Effector memory CD8-positive, alpha-beta T cell (primary cell): ENCODE data around the gene SPTB.

ENCODE experiments used
- ATAC-seq: fragments of 150-1000 bp; cut with Tn5 transposase; replicated peaks from 2 replicates; pipeline ENCODE4 v1.10.0; 2021; ENCODE audit warnings: mild to moderate bottlenecking, moderate library complexity
- DNase-seq, 3 experiments: peaks; one replicate each; pipeline ENCODE4 v3.0.0; 2021
- H3K27ac Mint-ChIP-seq, 2 donors: one replicate each; pipeline ENCODE4 v1.8.0; 2022; ENCODE audit warnings: mild to moderate bottlenecking in 2 of 2, mixed read lengths in 2 of 2, moderate library complexity in 2 of 2
- H3K27me3 Mint-ChIP-seq, 2 donors: one replicate each; pipeline ENCODE4 v1.8.0; 2022; ENCODE audit warnings: mixed read lengths in 2 of 2
- H3K36me3 Mint-ChIP-seq: one replicate; pipeline ENCODE4 v1.8.0; 2022; ENCODE audit warnings: mild to moderate bottlenecking, moderate library complexity, mixed read lengths; ENCODE audit not compliant: insufficient read depth
- H3K4me1 Mint-ChIP-seq, 2 donors: one replicate each; pipeline ENCODE4 v1.8.0; 2022; ENCODE audit warnings: low read depth in 2 of 2, mixed read lengths in 2 of 2
- H3K4me3 Mint-ChIP-seq, 2 donors: one replicate each; pipeline ENCODE4 v1.8.0; 2022; ENCODE audit warnings: mild to moderate bottlenecking in 2 of 2, mixed read lengths in 2 of 2, moderate library complexity in 2 of 2
- H3K9me3 Mint-ChIP-seq, 2 donors: one replicate each; pipeline ENCODE4 v1.8.0; 2022; ENCODE audit warnings: mixed read lengths in 2 of 2

The SPTB gene

DNA sequence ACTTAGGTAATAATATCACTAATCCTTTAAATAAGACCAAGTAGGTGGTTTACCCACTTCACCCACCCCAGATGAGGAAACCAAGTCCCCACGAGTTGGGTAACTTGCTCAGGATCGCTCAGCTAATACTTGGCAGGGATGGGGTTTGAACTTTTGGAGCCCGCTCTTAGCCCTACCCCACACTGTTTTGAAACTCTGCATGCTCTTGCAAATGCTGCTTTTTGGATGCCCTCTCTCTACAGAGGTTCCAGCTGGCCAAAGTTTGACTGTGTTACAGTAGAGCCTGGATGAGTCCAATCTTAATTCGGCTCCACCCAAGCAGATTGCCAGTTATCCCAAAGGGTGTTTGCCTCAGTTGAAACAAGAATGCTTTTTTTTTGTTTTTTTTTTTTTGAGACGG, 168.7 kb downstream of the SPTB start:
- peaks cover 9% of the 10 kb centered on the region for H3K36me3 Mint-ChIP-seq
- peaks cover 66 to 68% of the 10 kb centered on the region in 2 donors for H3K4me1 Mint-ChIP-seq
- DNase-seq (no peak), ATAC-seq (no peak)
- peak overlapping the region; percentile 59 to 95 for H3K27ac Mint-ChIP-seq
- H3K4me3 Mint-ChIP-seq: no peak overlapping the region
- H3K9me3 Mint-ChIP-seq: peaks cover 1 to 11% of the 10 kb centered on the region in 2 donors
- H3K27me3 Mint-ChIP-seq: peaks cover 0 to 5% of the 10 kb centered on the region in 2 donors

DNA sequence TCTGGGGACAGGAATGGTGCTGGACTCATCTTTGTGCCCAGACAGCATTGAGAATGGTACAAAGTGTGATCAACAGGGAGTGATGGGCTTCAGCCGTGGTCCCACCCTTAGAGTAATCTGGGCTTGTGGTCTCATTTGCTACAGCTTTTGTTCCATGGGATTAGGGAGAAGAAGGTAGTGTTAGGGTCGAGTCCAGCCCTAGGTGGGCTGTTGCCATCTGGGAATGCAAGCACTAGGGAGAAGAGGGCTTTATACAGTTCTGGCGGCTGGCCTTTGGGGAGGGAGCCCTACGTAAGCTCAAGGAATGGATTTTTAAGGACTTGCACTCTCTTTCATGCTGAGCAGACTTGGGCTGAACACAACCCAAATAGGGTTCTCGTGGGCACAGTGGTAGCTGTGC, 170.6 kb downstream of the SPTB start:
- Mint-ChIP-seq H3K27ac (peak overlapping the region; percentile 90 to 95), H3K27me3 (peaks cover 0 to 14% of the 10 kb centered on the region in 2 donors), H3K36me3 (peaks cover 17% of the 10 kb centered on the region), H3K4me3 (peak overlapping the region; percentile 50 to 85), H3K4me1 (peaks cover 58 to 59% of the 10 kb centered on the region in 2 donors), H3K9me3 (peaks cover 1 to 11% of the 10 kb centered on the region in 2 donors)
- no peak for ATAC-seq
- no peak for DNase-seq

DNA sequence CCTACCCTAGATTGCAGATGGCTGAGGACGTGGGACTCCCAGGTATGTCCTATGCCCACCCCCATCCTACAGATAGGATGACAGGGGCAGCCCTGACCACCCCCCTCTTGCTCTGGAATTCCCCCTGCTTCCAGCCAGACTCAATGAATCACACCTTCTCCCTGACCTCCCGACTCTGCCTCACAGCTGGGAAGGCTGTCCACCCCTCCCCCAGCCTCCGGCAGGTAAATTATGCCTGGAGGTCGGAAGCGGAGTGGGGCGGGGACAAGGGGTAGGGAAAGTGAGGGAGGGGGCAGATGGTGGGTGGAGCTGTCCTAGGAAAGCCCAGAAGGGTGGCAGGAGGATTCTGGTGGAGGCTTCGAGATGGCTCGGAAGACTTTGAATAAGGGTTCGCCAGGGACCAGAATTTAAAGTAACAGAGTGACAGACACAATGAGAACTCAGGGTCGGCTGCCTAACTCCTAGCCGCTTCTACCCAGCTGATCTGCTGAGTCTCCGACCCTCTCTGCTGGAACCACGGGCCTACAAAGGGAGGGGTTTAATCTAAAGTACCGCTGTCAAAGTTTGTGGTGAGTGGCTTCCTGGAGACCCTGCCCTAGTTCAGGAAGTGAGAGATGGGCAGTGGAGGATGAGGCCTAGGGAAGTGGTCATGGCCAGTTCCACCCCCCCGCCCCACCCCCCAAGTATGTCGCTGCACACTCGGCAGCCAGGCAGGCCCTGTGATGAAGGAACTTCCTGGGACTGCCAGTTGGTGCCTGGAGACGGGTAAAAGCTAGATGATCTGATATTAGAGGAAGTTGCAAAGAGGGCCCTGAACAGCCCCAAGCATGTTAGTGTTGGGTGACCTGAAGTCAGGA, 171.3 kb downstream of the SPTB start:
- peak in 2 of 3 experiments; percentile 25 to 27 for DNase-seq

DNA sequence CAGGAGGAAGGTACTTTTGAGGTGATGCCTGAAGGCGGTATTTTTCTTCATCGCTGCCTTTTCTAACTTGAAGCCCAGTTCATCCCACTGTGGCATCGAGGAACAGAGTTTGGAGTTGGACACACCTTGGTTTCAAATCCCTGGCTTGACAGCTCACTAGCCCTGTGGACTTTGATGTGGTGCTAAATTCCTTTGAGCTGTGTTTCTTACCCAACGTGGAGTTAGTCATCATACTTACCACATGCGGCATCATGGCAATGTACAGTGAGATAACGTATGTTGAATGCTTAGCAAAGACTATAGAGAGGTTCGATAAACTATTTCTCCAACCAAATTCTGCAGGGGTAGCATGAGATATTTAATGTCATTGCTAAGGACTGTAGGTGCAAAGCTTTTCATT, 172.0 kb downstream of the SPTB start:
- Mint-ChIP-seq H3K4me3 (peak overlapping the region; percentile 50 to 85), H3K9me3 (peaks cover 0 to 3% of the 10 kb centered on the region in 2 donors), H3K36me3 (peaks cover 15% of the 10 kb centered on the region), H3K27me3 (peaks cover 13 to 22% of the 10 kb centered on the region in 2 donors), H3K27ac (peak overlapping the region; percentile 90 to 95), H3K4me1 (peaks cover 59 to 62% of the 10 kb centered on the region in 2 donors)
- ATAC-seq (peak; percentile 46), DNase-seq (no peak)

More for the DNA sequence above, 171.3 kb downstream of the SPTB start:
- ATAC-seq: peak; percentile 56
- Mint-ChIP-seq H3K27me3 (peaks cover 6 to 19% of the 10 kb centered on the region in 2 donors), H3K9me3 (peaks cover 1 to 10% of the 10 kb centered on the region in 2 donors), H3K4me1 (peaks cover 59 to 62% of the 10 kb centered on the region in 2 donors), H3K27ac (peak overlapping the region; percentile 90 to 95), H3K36me3 (peaks cover 17% of the 10 kb centered on the region), H3K4me3 (peak overlapping the region; percentile 50 to 85)

DNA sequence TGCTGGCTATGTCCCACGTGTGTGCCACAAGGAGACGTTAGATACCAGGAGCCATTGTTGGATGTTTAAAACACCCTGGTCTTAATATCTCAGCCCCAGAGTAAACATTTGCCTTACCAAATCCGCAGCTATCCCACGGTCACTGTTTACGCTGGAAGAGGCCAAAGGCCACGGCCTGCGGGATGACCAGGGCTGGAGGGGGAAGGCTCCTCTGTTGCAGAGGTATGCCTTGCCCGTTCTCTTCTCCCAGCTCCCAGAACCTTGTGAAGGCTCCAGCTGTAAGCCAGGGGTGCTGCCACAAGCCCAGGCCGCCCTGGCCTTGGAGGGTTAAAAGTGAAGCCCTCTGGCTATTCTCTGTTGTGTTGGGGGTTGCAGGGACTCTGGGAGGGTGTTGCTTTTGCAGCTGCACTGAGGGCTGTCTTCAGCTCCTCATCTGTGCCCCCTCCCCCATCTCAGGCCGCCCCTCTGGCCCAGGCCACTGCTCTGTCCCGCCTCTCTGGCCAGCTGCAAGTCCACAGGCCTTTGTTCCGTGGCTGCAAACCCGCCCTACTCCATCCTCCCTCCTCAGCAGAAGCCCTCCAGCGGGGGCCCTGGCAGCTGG, 173.0 kb downstream of the SPTB start:
- peaks cover 13% of the 10 kb centered on the region for H3K36me3 Mint-ChIP-seq
- H3K27me3 Mint-ChIP-seq: peaks cover 17 to 25% of the 10 kb centered on the region in 2 donors
- peaks cover 60% of the 10 kb centered on the region in 2 donors for H3K4me1 Mint-ChIP-seq
- peak overlapping the region; percentile 79 to 85 for H3K4me3 Mint-ChIP-seq
- ATAC-seq (no peak), DNase-seq (no peak)
- H3K27ac Mint-ChIP-seq: peak overlapping the region; percentile 26 to 90
- no peaks in the 10 kb centered on the region for H3K9me3 Mint-ChIP-seq

DNA sequence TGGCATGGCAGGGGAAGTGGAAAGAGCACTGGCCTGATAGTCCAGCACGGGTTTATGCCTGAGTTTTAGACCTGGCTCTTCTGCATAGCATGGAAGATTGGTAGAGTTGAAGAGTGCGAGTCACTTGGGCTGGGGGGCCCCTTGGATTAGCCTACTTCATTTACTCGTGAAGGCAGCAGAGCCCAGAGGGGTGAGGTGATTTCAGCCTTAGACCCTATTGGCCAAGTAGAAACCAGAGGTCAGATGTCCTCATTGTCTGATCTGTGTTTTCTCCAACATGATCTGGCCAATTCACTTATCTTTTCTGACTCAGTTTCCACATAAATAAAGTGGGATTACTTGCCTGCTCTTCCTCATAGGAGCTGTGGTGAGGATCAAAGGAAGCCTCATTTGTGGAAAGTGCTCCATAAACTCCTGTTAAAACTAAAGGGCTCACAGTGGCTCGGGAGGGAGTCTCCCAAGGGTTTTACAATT, 173.6 kb downstream of the SPTB start:
- H3K9me3 Mint-ChIP-seq: no peaks in the 10 kb centered on the region
- peaks cover 8% of the 10 kb centered on the region for H3K36me3 Mint-ChIP-seq
- DNase-seq (no peak), ATAC-seq (no peak)
- H3K4me3 Mint-ChIP-seq: peak overlapping the region; percentile 79 to 85
- H3K27ac Mint-ChIP-seq: peak overlapping the region; percentile 55 to 91
- H3K27me3 Mint-ChIP-seq: peaks cover 17 to 25% of the 10 kb centered on the region in 2 donors
- H3K4me1 Mint-ChIP-seq: peaks cover 57 to 60% of the 10 kb centered on the region in 2 donors

DNA sequence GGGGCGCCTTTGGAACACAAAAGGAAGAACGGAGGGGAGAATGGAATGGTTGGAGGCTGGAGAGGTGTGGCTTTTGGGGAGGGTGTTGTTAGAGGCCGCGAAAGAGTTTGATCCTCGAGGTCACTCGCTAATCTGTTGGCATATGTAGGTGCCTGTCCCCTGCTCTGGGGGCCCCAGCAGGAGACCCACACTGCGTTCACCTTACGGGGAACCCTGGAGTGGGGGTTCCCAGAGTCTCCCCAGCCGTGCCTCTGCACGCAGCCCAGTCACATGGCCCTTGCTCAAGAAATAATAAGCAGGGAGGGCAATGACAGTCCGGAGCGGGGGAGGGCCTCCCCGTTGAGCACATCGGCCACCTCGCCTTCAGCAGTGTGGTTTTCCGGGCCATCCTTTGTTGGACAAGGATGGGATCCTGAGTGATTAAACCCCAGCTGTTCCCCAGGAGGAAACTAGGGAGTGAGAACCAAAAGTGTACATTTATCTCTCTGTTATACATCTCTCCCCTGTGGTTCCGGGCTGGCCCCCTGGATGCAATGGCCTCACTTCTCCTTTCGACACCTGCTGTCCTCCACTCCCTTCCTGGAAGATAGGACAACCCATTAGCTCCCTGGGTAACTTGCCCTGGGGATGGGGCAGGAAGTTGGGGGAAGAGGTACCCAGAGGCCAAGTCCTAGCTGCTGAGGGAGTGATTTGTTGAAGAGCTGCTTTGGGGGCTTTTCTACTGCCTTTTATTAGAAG, 174.2 kb downstream of the SPTB start:
- H3K4me1 Mint-ChIP-seq: peaks cover 56 to 57% of the 10 kb centered on the region in 2 donors
- H3K27me3 Mint-ChIP-seq: peaks cover 17 to 25% of the 10 kb centered on the region in 2 donors
- H3K9me3 Mint-ChIP-seq: no peaks in the 10 kb centered on the region

DNA sequence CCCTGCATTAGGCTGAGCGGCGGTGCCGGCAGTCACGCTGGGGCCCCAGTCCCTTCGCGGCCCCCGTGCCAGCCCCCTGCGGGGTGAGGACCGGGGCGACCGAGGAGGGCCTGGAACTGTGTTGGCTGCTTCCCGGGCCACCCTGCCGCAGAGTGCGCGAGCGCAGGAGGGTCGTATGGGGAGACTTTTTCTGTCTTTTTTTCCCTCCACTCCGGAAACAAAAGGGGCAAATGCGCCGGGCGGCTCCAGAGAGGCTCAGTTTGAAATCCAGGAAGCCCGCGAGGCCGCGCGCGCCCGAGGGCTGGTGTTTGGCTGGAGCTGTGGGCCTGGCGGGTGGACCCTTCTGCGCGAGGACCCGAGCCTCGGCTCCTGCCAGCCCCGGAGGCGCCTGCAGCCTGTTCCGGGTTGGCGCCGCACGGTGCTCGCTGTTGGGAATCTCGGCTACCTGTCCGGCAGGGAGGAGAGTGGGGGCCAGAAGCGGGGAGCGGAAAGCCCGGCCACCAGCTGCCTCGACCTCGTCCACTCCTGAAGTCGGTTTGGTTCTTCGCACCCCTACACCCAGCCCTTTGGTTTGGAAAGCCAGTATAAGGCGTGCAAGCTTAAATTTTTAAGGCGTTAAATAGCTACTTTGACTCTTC, 174.8 kb downstream of the SPTB start:
- peaks cover 50 to 55% of the 10 kb centered on the region in 2 donors for H3K4me1 Mint-ChIP-seq
- no peaks in the 10 kb centered on the region for H3K9me3 Mint-ChIP-seq
- H3K27me3 Mint-ChIP-seq: peaks cover 17 to 25% of the 10 kb centered on the region in 2 donors
- H3K4me3 Mint-ChIP-seq: peak overlapping the region; percentile 79 to 85
- no peak for DNase-seq
- H3K27ac Mint-ChIP-seq: peak overlapping the region; percentile 55 to 91
- no peak for ATAC-seq
- peaks cover 8% of the 10 kb centered on the region for H3K36me3 Mint-ChIP-seq

More for the DNA sequence above, 174.2 kb downstream of the SPTB start:
- Mint-ChIP-seq H3K4me3 (peak overlapping the region; percentile 79 to 85), H3K27ac (peak overlapping the region; percentile 55 to 91), H3K36me3 (peaks cover 8% of the 10 kb centered on the region)
- DNase-seq: no peak
- ATAC-seq: peak; percentile 42

DNA sequence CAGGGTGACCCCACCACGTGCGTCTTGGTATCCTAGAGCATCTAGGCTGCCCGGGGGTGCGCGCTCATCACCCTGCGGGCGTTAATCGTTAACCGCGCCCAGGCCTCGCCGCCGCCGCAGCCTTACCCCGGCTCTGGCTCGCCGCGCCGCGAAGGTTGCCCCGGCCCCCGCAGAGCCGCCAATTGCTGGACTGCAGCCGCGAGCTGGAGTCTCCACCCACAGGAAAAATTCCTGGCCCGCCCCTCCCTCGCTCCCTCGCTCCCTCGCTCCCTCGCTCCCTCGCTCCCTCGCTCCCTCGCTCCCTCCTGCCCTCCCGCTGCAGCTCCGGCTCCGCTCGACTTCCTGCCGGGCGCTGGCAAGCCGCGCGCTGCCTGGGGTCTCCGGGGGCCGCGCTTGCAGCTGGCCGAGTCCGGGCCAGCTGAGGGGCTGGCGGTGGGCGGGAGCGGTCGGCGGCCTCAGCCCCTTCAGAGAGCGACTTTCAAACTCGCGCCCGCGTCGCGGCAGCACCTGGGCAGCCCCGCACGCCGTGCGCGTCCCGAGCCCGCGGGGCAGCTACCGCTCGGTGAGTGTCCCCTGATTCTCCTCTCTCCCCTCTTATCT, 175.5 kb downstream of the SPTB start, which contains the start of gene PLEKHG3:
PLEKHG3 (plus strand) TSS at position 282 of the 600 bp plus-strand sequence. CDS start 23,208 bp downstream, outside the sequence.
- Mint-ChIP-seq H3K36me3 (peaks cover 8% of the 10 kb centered on the region), H3K27ac (peak within 1 kb of the TSS; percentile 55 to 91), H3K27me3 (peaks cover 17 to 25% of the 10 kb centered on the region in 2 donors), H3K4me1 (peaks cover 45 to 52% of the 10 kb centered on the region in 2 donors), H3K9me3 (no peaks in the 10 kb centered on the region), H3K4me3 (peak within 1 kb of the TSS; percentile 79 to 85)
- ATAC-seq (peak; percentile 62), DNase-seq (peak; percentile 33 to 63 (median 43))

DNA sequence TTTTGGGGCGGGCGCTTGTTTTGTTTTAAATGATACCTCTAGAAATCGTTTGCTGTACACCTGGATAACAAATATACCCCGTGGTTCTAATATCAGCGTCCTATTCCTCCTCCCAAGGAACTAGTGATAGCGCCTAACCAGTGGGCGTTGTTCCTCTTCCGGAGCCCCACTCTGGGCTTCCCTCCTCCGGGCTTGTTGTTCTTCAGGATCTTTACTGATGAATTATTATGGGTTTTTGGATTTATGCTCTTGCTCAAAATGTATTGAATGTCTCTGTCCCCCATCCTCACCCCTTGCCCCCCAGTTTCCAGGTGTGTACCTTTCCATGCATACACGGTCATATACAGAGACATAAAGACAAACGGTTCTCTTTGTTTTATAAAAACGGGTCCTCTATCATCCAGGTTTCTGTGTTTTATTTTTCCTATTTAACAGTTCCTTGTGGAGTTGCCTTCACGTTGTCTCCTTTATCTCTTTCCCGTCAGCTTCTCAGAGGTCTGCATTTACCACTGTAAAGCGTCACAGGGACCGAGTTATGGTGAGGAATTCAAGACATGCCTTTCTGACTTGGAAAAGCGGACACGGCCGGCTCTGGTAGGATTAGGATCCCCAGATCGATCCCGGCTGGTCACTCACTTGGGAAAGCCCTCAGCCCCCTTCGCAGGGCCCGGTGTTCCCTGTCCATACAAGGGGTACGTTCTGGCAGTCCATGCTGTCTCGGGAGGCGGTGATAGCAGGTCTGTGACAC, 176.1 kb downstream of the SPTB start:
- Mint-ChIP-seq H3K4me1 (peaks cover 43 to 50% of the 10 kb centered on the region in 2 donors), H3K36me3 (peaks cover 8% of the 10 kb centered on the region), H3K27ac (peak overlapping the region; percentile 55 to 89), H3K4me3 (peak overlapping the region; percentile 79 to 85), H3K27me3 (peaks cover 17 to 25% of the 10 kb centered on the region in 2 donors), H3K9me3 (no peaks in the 10 kb centered on the region)
- ATAC-seq: no peak
- no peak for DNase-seq

DNA sequence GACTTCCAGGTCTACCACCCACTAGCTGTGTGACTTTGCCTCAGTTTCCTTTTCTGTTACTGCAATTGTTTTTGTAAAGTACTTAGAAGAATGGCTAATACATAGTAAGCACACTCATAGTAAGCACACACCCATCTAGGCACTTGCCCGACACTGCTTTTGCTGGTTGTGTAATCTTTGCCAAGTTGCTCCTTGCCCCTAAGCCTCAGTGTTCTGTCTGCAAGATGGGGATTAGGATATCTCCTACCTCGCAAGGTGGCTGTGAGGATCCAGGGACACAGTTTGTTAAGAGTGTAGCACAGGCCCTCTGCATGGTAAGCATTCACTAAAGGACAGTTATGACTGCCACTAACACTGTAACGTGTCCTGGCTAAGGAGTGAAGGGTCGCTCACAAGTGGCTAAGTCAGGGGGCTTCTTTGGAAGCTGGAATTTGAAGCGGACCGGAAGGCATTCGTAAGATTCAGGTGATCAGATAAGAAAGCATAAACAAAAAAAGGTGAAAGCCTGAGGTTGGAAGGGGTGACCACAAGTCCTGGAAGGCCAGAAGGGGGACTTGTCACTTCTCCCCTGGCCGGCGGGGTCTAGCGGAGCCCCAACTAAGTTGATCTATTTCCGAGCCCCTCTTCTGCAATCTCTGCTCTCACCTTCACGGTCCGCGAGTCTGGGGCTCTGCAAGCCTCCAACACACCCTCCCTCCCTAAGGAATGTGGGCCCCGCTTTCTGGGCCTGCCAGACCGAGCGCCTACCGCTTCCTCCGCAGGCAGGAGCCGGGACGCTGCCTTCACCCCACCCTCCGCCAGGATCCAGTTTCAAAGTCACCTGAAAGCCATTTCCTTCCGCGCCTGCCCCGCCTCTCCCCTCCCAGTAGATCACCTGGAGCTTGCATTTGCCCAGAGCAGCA, 177.0 kb downstream of the SPTB start:
- ATAC-seq (no peak), DNase-seq (no peak)
- Mint-ChIP-seq H3K4me3 (peak overlapping the region; percentile 79 to 85), H3K4me1 (peaks cover 36 to 43% of the 10 kb centered on the region in 2 donors), H3K27ac (peak overlapping the region; percentile 55 to 89), H3K36me3 (peaks cover 8% of the 10 kb centered on the region), H3K27me3 (peaks cover 17 to 25% of the 10 kb centered on the region in 2 donors), H3K9me3 (no peaks in the 10 kb centered on the region)
